ENCODE results near the gene UBE2G1.
A peak's percentile ranks its signal among the peaks of the same experiment; 100 is the strongest.
"Not testable (repeated sequence)": the region's sequence is repeated elsewhere in the genome, so short reads cannot be mapped to it uniquely, and the experiment has no call there.

The UBE2G1 gene

DNA sequence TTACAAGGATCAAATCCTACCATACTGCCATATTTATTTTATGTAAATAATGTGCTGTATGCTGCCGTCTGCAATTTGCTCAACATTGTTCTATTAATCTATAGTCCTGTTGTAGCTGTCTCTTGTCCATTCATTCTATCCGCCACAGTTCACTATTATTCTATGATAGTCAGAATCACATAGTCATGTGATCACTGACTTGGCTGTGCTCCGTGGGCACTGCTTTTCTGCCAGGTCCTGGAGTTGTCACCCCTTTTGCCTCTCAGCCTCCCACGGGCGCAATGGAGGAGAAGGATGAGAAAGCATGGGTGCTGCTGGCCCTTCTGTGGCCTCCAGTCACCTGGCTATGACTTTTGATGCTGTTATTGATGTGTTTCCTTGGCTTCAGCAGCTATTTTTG lies 65.4 kb downstream of the UBE2G1 start:
- DNase-seq (ENCODE audit: low read depth): no peak

DNA sequence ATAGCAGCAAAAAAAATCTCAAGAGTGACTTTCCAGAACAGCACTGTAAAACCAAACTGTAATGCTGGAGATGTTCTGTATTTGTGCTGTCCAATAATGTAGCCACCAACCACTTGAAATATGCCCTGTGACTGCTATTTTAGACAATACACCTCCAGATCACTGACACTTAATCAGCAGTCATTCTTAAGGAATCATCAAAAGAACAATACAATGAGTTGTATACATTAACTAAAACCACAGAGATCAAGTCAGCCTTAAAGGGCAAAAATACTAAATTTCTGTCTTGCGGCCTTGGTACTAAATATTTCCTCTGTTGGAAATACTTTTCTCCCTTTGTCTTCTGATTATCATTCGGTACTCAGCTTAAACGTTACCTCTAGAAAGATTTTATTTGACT lies 69.1 kb downstream of the UBE2G1 start:
- no peak for DNase-seq (ENCODE audit: low read depth)

DNA sequence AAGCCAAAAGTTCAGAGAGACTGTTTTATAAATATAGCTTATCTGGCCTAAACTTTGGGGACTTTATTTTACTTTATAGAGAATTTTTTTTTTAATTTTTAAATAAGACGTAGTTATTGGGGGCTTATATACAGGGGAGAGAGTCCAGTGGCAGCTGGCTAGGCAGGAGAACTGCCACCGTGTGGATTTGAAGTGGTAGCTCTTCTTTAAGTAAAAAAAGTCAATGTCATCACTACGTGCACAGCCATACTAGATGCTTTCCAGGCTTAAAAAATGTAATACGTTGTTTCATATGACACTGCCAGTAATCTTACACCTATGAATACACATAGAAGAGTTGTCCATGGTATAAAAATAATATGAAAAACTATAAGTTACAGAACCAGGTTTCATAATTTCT lies 70.8 kb downstream of the UBE2G1 start:
- DNase-seq (ENCODE audit: low read depth): no peak

- no peak for DNase-seq (ENCODE audit: low read depth)
These were observed 72.9 kb downstream of the UBE2G1 start for GRCh38 chr17:4293572-4293971.

- no peak for DNase-seq (ENCODE audit: low read depth)
These were observed 78.8 kb downstream of the UBE2G1 start for GRCh38 chr17:4287710-4288109.

DNA sequence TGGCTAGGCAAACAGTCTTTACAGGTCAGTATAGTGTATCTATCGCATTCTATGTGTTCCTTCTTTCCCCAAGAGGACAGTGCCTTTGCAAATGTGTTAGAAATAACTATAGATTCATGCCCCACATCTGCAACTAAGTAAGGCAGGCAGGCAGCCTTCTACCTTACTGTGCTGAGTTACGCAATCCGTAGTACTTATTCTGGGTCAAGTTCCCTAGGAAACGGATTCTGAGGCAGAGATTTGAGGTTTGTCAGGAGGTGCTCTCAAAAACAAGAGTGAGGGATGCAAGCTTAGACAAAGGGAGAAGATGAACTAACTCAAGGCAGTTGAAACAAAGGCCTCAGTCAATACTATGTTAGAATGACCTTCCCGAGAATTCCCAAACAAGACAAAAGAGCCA lies 90.0 kb downstream of the UBE2G1 start:
- no peak for DNase-seq (ENCODE audit: low read depth)

DNA sequence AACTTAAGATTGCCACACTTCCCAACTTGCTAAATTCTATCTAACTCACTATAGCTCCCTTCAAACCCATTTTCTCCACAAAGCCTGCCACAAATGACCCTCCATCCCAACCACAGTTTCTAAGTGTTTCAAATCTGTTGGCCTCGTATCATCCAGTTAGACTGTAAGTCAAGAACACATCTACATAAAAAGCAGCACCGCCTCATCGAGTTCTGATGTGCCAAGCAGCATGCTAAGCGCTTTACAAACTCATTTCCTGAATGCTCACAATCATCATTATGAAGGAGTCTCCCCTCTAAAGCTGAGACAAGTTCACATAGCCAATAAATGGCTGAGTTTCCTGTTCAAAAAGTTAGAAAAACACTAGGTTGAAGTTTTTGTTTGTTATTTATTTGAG lies 93.5 kb downstream of the UBE2G1 start:
- no peak for DNase-seq (ENCODE audit: low read depth)

- no peak for DNase-seq (ENCODE audit: low read depth)
These were observed 94.1 kb downstream of the UBE2G1 start for GRCh38 chr17:4272213-4272971.

GRCh38 chr17:4270736-4271135 lies 95.7 kb downstream of the UBE2G1 start:
- no peak for DNase-seq (ENCODE audit: low read depth)

DNA sequence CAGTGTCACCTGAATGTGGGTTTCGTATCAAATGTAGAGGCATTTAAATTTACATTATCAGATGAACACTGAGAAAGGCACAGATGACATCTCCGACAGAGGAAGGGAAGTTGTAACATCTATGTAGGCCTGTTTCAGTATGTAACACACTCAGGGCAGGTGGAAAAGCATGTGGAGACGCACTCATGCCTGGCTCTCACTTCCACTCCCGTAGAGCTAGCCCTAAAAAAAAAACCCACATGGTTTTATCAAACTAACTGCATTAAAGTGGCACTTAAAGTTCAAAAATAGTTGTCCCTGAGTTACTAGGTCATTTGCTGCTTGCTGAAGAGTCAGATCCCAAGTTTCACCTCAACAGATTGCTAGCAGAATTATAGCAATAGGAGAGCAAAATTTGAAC lies 96.6 kb downstream of the UBE2G1 start:
- DNase-seq (ENCODE audit: low read depth): no peak

- no peak for DNase-seq (ENCODE audit: low read depth)
These were observed 99.1 kb downstream of the UBE2G1 start for GRCh38 chr17:4267402-4267801.

DNA sequence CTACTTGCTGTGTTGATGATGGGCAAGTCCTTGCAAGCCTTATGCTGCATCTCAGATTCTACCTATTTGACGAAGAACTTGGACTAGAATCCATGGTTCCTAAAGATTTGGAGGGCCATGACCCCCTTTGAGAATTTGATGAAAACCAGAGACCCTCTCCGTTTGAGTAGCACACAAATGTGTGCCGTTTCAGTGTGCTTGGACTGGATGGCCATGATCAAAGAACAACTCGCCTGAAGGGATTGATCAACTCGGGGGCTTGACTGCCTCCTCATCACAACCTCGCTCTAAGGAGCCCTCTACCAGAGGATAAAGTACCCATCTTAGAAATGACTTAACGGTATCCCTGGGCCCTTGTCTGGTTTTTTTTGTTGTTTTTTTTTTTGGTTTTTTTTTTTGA lies 99.9 kb downstream of the UBE2G1 start:
- DNase-seq (ENCODE audit: low read depth): no peak

- DNase-seq (ENCODE audit: low read depth): peak; percentile 78
These were observed 102.9 kb downstream of the UBE2G1 start, which contains the start of gene ANKFY1 for GRCh38 chr17:4263282-4264215. ANKFY1 (minus strand) TSS chr17:4263979; CDS start chr17:4263941, 38 bp downstream.

DNA sequence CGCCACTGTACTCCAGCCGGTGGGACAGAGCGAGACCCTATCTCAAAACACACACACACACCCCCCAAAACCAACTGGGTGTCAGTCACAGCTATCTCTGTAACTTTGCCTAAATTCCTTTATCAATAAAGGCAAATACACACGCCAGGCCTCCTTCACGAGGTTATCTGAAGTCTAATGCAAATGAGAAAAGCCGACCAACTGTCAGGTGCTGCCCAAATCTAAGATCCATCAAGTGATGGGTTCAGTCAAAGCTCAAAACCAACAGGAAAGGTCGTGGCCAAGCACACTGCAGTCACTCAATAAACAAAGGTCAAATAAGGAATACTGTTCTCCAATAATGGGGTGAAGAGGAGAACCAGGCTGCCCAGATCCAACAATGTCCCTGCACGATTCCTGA lies 103.8 kb downstream of the UBE2G1 start:
- DNase-seq (ENCODE audit: low read depth): no peak

DNA sequence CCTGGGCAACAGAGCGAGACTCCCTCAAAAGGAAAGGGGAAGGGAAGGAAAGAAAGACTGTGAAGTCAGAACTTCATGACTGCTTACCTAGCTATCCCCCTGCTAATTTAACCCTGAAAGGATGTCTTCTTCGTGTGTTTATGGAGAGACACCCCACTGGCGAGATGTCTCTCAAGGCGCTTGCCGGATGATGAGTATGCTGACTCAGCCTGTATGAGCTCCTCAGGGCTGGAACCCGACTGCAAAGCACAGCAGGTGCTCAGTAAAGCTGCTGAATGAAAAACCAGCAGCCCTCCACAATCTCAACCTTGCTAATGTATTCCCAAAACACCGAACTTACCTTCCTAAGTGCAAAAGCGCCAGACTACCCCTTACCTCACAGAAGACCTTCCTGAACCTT lies 105.0 kb downstream of the UBE2G1 start:
- DNase-seq (ENCODE audit: low read depth): no peak

GRCh38 chr17:4258867-4259266 lies 107.6 kb downstream of the UBE2G1 start:
- DNase-seq (ENCODE audit: low read depth): no peak

GRCh38 chr17:4256952-4257351 lies 109.5 kb downstream of the UBE2G1 start:
- DNase-seq (ENCODE audit: low read depth): no peak

DNA sequence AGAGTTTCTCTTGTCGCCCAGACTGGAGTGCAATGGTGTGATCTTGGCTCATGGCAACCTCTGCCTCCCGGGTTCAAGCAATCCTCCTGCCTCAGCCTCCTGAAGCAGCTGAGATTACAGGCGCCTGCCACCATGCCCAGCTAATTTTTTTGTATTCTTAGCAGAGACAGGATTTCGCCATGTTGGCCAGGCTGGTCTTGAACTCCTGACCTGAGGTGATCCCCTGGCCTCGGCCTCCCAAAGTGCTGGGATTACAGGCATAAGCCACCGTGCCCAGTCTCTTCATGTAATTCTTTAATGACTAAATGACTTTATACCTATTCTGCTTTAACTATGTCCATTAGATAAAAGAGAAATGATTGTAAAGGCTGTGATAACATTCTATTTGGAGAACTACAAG lies 111.2 kb downstream of the UBE2G1 start:
- DNase-seq (ENCODE audit: low read depth): not testable (repeated sequence)

DNA sequence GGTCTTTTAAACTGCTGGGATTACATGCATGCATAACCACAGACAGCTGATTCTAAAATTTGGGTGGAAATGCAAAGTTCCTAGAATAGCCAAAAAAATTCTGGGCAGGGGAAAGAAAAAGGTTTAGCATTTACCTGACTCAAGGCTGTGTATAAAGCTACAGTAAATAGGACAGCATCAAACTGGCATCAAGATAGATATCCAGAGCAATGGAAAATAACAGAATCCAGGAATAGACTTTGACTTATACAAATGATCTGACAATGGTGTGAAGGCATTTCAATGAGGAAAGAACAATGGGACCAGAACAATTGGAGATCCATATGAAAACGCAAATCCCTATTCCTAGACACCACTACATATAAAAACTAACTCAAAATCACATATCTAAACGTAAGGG lies 115.6 kb downstream of the UBE2G1 start:
- no peak for DNase-seq (ENCODE audit: low read depth)

GRCh38 chr17:4249452-4250029 lies 116.9 kb downstream of the UBE2G1 start:
- DNase-seq (ENCODE audit: low read depth): no peak

DNA sequence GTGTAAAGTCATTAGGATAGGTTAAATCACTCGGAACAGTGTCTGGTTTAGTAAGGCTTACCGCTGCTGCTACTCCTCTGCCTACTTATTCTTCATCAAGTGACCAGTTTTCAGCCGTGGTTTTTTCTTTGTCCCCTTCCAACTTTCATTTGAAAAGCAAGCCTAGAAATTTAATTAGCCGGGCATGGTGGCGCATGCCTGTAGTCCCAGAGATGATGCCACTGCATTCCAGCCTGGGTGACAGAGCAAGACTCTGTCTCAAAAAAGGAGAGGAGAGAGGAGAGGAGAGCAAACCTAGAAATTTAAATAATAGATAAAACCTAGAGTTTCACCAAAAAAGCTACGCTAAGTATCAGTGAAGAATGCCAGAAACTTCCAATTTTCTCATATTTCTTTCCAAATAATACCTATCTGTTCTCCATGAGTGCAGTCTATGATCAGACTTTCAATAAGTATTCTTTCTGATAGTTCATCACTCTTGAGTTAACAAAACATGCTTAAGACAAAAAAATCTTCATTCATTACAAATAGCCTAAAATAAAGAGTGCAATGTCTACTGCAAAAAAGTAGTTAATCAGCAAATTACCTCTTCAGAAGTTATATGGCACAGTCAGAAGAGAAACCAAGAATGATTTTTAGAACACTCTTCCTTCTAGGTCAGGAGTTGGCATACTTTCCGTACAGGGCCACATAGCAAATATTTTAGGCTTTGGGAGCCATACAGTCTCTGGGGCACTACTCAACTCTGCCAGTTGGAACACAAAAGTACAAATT lies 117.8 kb downstream of the UBE2G1 start:
- no peak for DNase-seq (ENCODE audit: low read depth)

GRCh38 chr17:4247971-4248388 lies 118.5 kb downstream of the UBE2G1 start:
- no peak for DNase-seq (ENCODE audit: low read depth)

All from HS-27A (cell line).